Retinal pigment epithelial cell (primary cell): ENCODE data around the gene HPN.
A peak's percentile ranks its signal among the peaks of the same experiment; 100 is the strongest.

Source experiments
- DNase-seq: peaks from one replicate; pipeline ENCODE4 v3.0.0-alpha.2; 2010; ENCODE audit warnings: low read depth
- H3K4me3 ChIP-seq: 2 replicates; pipeline ENCODE4 v1.5.1; 2011; ENCODE audit warnings: mild to moderate bottlenecking, low read length, control low read depth, moderate library complexity
- CTCF ChIP-seq: conservative IDR thresholded peaks from 2 replicates; pipeline ENCODE4 v1.5.1; 2011; ENCODE audit warnings: low read depth, low read length, control low read depth, inconsistent platforms

The HPN gene

GRCh38 chr19:35034588-35035382 lies 6.7 kb upstream of the HPN start:
- no peak for DNase-seq
- no peak for TF ChIP-seq CTCF
- no peak overlapping the region for H3K4me3 ChIP-seq

GRCh38 chr19:35037716-35038622 lies 3.6 kb upstream of the HPN start:
- no peak overlapping the region for H3K4me3 ChIP-seq
- TF ChIP-seq CTCF: no peak
- no peak for DNase-seq

- no peak for DNase-seq
- no peak for TF ChIP-seq CTCF
Measured at GRCh38 chr19:35038623-35039512, 2.7 kb upstream of the HPN start.

GRCh38 chr19:35039881-35040825 lies 1.4 kb upstream of the HPN start:
- H3K4me3 ChIP-seq: no peak overlapping the region
- DNase-seq: no peak
- TF ChIP-seq CTCF: no peak

More at GRCh38 chr19:35038623-35039512, 2.7 kb upstream of the HPN start:
- no peak overlapping the region for H3K4me3 ChIP-seq

GRCh38 chr19:35040826-35041547 lies 534 bp upstream of the HPN start:
- no peak for TF ChIP-seq CTCF
- DNase-seq: no peak
- H3K4me3 ChIP-seq: peak overlapping the region; percentile 3
